ENCODE measurements around the gene ADGRG4. TPM values are rescaled to one million over a fixed set of nuclear protein-coding genes. Genes with fewer than 3 reads are reported as not detected.
"Not testable (repeated sequence)": the region's sequence is repeated elsewhere in the genome, so short reads cannot be mapped to it uniquely, and the experiment has no call there.

ADGRG4 gene
- not detected for polyA plus RNA-seq (2013, experiment 1 of 2; ENCODE audit: insufficient read length)
- not detected for polyA plus RNA-seq (2013, experiment 2 of 2; ENCODE audit: insufficient read length)

- DNase-seq: not testable (repeated sequence)
Measured at GRCh38 chrX:136300721-136301120, at the start of gene ADGRG4. TSS of gene ADGRG4 (plus strand) at chrX:136300963. CDS start at chrX:136308778, 7,815 bp downstream.

DNA sequence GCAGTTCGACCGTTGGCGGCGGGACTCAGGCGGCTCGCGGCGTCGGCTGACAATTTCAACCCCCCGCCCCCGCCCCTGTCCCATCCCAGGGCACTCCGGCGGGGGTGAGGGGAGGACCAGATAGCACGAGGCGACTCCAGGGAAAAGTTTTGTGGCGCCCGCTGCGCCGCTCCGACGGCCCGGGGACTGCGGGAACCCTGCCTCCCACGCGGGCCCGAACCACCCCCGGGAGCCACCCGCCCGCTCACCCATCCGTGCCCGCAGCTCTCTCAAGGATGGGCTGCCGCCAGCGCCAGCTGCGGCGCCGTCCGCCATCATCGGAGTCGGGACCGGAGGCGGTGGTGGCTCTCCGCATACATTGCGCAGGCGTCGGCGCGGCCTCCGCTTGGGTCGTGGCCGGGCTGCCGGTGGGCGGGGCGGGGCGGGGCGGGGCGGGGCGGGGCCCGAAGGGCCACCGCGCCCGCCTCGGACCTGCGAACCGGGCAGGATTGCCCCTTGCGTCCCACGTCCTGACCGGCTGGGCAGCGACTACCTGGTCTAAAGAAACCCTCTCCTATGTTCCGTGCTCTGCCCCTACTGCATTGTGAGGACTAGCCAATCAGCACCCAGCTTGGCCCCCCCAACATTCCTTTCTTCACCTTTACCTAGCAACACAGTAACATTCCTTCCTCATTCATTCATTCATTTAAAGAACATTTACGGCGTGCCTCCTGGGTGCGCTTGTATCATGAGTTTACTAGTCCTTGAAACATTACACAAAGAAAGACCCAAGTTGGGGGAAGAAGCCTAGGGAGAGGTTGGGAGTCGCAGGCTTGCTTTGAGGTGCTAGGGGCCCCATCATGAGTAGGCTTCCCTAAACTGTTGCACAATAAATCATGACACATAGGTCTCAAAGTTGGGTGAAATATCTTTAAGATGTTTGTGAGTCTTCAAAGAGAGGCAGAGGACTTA lies 49.4 kb upstream of the ADGRG4 start, which contains the start of gene MAP7D3:
Gene MAP7D3 (minus strand): TSS at position 360 of the 951 bp plus-strand sequence. CDS start 42 bp downstream, at position 318.
- DNase-seq: peak; percentile 62

- no peak for DNase-seq
Measured at GRCh38 chrX:136255541-136255940, 45.2 kb upstream of the ADGRG4 start.

DNA sequence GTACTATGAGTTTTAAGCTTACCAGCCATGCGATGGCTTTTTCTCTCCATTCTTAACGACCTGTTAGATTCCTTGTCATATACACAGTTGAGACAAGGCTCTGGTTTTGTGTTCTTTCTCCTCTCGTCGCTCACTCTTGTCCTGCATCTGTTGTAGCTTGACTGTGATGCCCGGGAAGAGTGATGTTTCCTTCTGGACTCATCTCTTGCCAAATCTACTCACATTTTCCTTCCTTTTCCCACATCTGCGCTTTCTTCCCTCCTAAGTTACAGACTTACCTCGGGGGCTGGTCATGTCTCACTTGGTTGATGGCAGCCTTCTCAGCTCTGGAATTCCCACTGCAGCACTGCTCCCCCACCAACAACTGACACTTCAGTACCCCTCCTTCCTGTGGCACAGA lies 44.7 kb upstream of the ADGRG4 start:
- DNase-seq: no peak

DNA sequence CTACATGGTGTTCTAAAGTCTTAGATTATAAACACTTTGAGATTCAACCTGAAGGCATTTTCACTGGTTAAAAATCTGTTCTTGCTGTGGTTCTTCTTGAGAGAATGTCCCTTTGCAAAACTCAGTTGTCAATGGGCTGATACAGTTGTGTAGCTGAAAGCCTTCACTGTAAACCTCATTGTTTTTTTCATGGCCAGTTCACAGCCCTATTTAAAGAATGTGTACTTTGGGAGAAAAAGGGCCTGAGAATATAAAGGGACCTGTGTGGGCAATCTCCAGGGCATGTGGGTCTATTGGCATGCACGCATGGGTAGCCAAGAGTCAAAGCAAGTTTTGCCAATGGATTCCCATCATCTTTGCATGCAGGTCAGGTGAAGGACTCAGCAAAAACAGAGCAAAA lies 41.8 kb upstream of the ADGRG4 start:
- no peak for DNase-seq

DNA sequence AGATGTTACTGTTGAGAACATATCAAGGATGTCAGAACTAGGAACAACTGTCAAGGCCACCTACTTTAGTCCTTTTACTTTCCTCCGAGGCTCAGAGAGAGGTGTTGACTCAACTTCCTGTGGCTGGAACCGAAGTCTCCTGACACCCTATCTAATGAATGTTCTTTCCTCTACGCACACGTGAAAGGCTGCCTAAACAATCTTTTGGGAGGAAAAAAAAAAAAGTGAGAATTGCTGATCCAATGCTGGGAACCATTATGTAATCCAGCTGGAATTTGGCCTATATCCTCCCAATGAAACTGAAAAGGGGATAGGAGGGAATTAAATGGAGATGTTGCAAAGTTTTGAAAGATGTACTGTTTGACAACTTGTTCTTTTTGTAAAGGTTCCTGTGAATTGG lies 41.2 kb upstream of the ADGRG4 start:
- peak; percentile 84 for DNase-seq

DNA sequence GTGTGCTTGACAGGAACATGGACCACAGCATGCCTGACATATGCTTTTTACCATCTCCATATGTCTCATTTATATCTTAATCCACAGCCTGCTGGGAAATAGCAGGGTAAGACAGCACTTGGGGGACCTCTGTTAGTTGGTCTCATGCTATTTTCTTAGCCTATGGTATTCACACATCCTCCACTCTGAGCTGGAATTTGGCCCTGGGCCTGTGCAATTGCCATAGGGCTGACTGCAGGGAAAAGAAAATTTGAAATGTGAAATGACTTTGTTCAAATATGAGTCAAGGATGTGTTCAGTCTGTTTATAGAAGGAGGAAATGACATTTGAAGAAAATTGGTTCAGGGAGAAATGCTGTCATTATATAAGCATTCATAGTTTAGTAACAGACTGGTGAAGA lies 40.0 kb upstream of the ADGRG4 start:
- peak; percentile 96 for DNase-seq

- DNase-seq: peak; percentile 50
Measured at GRCh38 chrX:136261321-136261720, 39.4 kb upstream of the ADGRG4 start.

- DNase-seq: no peak
Measured at GRCh38 chrX:136262243-136262642, 38.5 kb upstream of the ADGRG4 start.

GRCh38 chrX:136262812-136263315 lies 37.9 kb upstream of the ADGRG4 start:
- DNase-seq: no peak

DNA sequence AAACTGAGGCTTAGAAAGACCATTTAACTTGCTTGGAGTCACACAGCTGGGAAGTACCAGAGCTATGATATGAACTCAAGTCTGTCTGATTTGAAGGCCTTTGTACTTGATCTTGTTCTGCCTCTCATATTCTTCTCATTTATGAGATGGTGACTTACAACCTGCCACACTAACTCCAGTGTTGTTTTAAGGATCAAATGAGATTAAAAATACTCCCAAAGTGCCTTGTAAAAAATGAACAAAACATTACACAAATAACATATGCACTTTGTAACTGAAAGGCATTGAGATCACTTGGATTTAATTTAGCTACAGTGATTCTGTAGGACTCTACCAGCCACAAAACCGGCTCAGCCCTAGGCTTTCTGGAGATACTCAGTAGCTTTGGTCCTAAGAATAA lies 33.9 kb upstream of the ADGRG4 start:
- no peak for DNase-seq

DNA sequence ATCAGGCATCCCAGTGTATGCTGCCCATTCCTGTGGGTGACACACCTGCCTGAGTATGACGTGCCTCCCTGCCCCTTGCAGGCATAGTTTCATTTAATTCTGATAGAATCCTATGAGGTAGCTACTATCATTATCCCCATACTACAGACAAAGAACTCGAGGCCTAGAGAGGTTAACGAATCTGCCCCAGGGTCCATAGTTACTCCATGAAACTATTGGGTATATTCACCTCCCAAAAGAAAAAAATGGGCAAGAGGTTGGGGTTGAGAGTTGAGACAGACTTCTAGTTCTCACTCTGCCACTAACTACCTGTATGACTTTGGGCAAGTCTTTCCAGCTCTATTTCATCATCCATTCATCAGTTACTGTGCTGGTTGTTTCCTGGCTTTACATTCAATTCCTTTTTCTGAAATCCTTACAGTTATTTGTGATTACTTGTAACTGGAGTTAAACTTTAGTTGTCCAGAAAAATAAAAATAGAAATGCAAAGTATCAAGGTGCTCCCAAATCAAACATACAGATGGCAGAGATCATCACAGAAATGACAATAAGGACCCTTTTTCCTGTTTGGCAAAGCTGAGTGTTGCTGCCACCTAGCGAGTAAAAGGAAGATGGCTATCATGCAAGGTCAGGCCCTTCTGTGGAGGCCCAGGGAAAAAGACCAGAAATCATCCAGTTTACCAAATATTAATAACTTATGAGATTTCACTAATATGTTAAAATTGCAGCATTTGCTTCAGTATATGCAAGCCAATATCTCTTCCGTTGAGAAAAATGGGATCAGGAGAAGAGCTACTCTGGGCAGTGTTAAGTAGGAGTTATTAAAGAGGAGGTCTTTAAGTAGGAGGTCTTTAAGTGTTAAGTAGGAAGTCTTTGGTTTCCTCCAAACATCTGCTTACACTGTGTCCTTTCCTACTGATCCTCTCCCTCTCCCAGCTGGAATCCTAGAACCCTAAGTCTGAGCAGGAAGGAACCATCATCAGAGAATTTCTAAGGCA lies 32.4 kb upstream of the ADGRG4 start:
- peak; percentile 41 for DNase-seq

DNA sequence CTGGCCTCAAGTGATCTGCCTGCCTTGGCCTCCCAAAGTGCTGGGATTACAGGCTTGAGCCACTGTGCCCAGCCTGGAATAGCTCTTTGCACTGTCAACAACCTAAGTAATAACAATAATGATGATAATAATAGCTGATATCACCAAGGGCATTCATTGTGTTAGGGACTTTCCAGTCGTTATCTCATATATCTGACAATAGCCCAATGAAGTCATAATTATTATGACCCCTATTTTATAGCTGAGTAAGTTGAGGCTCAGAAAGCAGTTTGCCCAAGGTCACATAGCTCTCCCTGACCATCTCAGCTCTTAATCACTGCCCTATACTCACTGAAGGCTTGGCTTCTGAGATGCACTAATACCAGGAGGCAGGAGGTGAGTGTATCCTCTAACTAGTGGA lies 30.8 kb upstream of the ADGRG4 start:
- no peak for DNase-seq

DNA sequence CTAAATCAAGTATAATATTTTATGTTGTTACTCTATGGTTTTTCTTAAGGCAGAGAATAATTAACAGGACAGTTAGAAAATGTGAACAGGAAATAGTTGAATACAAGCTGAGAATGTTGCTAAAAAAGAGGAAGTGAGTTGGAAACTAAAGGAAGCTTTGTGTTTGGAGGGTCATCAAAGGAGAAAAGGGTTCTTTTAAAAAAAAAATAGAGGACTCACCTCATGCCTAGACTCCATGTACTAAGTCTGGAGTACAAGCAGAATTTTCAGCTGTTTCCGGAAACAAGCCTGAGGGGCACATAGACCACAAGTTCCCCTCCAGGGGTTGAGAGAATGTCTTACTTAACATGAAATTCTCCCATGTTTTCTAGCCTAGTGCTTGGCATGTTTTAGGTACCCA lies 29.5 kb upstream of the ADGRG4 start:
- DNase-seq: no peak

- peak; percentile 18 for DNase-seq
Measured at GRCh38 chrX:136272325-136272724, 28.4 kb upstream of the ADGRG4 start.

GRCh38 chrX:136273986-136274385 lies 26.8 kb upstream of the ADGRG4 start:
- DNase-seq: no peak

DNA sequence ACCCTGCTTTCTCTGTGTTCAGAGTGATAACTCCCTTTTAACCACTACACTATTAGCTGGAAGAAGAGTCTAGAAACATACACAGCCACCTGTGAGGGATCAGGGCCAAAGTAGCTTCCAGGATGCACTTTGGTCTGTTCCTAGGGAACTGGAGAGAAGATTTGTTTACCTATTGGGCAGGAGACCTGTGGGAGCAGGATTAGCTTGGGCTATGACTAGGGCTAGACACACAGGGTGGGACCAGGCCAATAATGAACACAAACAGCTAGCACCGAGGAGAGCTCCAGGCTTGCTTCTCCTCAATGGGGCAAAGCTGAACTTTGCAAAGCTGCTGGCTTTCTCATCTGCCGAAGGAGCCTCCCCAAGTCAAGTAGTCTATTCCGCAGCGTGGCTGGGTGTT lies 25.2 kb upstream of the ADGRG4 start:
- no peak for DNase-seq

DNA sequence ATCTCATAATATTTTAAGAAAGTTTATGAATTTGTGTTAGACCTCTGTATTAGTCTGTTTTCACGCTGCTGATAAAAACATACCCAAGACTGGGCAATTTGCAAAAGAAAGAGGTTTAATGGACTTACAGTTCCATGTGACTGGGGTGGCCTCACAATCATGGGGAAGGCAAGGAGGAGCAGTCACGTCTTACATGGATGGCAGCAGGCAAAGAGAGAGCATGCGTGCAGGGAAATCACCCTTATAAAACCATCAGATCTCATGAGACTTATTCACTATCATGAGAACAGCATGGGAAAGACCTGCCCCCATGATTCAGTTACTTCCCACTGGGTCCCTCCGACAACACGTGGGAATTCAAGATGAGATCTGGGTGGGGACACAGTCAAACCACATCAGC lies 14.4 kb upstream of the ADGRG4 start:
- not testable (repeated sequence) for DNase-seq

- no peak for DNase-seq
Measured at GRCh38 chrX:136291824-136292223, 8.9 kb upstream of the ADGRG4 start.

DNA sequence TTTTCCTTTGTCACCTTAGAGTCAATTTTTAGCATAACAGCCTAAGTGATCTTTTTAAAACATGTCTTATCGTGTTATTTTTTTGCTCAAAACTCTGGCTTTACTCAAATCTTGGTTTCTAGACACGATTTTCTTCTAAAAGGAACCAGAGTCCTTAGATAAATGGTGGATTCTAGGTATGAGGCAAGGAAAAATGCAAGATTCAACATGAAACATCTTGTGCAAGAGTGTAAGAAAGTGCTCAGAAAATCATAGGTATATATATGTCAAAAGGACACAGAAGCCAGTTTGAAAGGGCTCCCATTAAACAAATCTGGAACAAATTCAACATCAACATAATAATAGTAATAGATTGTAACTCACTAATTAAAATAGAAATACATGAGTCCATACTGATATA lies 8.1 kb upstream of the ADGRG4 start:
- no peak for DNase-seq

GRCh38 chrX:136295380-136295779 lies 5.4 kb upstream of the ADGRG4 start:
- no peak for DNase-seq

- DNase-seq: no peak
Measured at GRCh38 chrX:136303041-136303440, 2.3 kb downstream of the ADGRG4 start.

DNA sequence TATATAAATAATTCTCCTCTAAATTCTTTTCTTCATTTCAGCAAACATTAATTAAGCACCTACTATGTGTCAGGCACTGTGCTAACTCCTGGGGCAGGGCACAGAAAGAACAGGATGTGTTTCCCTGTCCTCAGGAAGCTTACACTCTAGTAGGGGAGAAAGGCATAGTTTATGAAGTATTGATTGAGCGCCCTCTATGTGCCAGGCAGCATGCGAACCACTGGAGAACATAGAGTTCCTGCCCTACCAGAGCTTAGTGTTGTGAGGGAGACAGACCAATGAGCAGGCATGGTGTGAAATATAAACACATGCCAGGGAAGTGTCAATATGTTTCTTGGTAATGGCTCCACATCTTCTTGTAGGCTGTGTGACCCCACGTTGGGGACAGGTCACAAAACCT lies 3.7 kb downstream of the ADGRG4 start:
- DNase-seq: no peak

All from fibroblast of skin of back (primary cell).